HepG2 (cell line): Measurements from ENCODE around the gene DNAAF1. TPM values are rescaled to one million over a fixed set of nuclear protein-coding genes. Genes with fewer than 3 reads are reported as not detected.
A peak's percentile ranks its signal among the peaks of the same experiment; 100 is the strongest.

Experiments
- CHD4 ChIP-seq: fragments of 200-600 bp; sonication (generic); IDR thresholded peaks from 2 replicates; pipeline ENCODE4 v1.7.0; 2017; ENCODE audit warnings: mild to moderate bottlenecking, low read length, borderline replicate concordance
- DPF2 ChIP-seq: sonication (generic); formaldehyde crosslinking; IDR thresholded peaks from 2 replicates; pipeline ENCODE4 v1.4.0; 2020; ENCODE audit warnings: mild to moderate bottlenecking, low read depth, missing genetic modification reagents, borderline replicate concordance
- ELK4 ChIP-seq: sonication (generic); formaldehyde crosslinking; IDR thresholded peaks from 2 replicates; pipeline ENCODE4 v1.9.0; 2021; ENCODE audit warnings: missing genetic modification reagents, borderline replicate concordance
- FOXO1 ChIP-seq: sonication (generic); formaldehyde crosslinking; IDR thresholded peaks from 2 replicates; pipeline ENCODE4 v1.4.0; 2020; ENCODE audit warnings: missing genetic modification reagents
- FUBP1 ChIP-seq: sonication (generic); formaldehyde crosslinking; IDR thresholded peaks from 2 replicates; pipeline ENCODE4 v1.5.1; 2020; ENCODE audit warnings: missing genetic modification reagents, mild to moderate bottlenecking, borderline replicate concordance
- HMGA1 ChIP-seq: sonication (generic); formaldehyde crosslinking; conservative IDR thresholded peaks from 2 replicates; pipeline ENCODE4 v1.4.0; 2020; ENCODE audit warnings: missing genetic modification reagents
- HNF1A ChIP-seq, 2 experiments: sonication (generic) in 1 of 2; formaldehyde crosslinking in 1 of 2; IDR thresholded peaks; 2 replicates each; pipeline versions ENCODE4 v1.4.0 to v1.6.1; 2016 to 2020; ENCODE audit warnings: borderline replicate concordance in 1 of 2, low read depth in 1 of 2, mild to moderate bottlenecking in 1 of 2, missing genetic modification reagents in 1 of 2
- KDM2A ChIP-seq: sonication (generic); formaldehyde crosslinking; IDR thresholded peaks from 2 replicates; pipeline ENCODE4 v1.4.0; 2020; ENCODE audit warnings: low read depth, missing genetic modification reagents, borderline replicate concordance
- NONO ChIP-seq, 2 experiments: fragments of 450-650 bp in 1 of 2; sonication (generic) in 1 of 2; formaldehyde crosslinking in 1 of 2; IDR thresholded peaks in 1 of 2; conservative IDR thresholded peaks in 1 of 2; 2 replicates each; pipeline versions ENCODE4 v1.6.1 to v1.8.0; 2017 to 2022; ENCODE audit warnings: mild to moderate bottlenecking in 1 of 2, missing genetic modification reagents in 1 of 2, moderate library complexity in 1 of 2
- PAF1 ChIP-seq: IDR thresholded peaks from 2 replicates; pipeline ENCODE4 v1.6.1; 2016; ENCODE audit warnings: missing genetic modification reagents, missing compliant biosample characterization
- ZBTB2 ChIP-seq: sonication (generic); formaldehyde crosslinking; IDR thresholded peaks from 2 replicates; pipeline ENCODE4 v1.8.0; 2022; ENCODE audit warnings: low read depth, missing genetic modification reagents
- ZFYVE20 ChIP-seq: sonication (generic); formaldehyde crosslinking; IDR thresholded peaks from 2 replicates; pipeline ENCODE4 v1.8.0; 2023; ENCODE audit warnings: low read depth, mild to moderate bottlenecking, moderate library complexity, missing genetic modification reagents, borderline replicate concordance
- ZNF253 ChIP-seq: sonication (generic); formaldehyde crosslinking; IDR thresholded peaks from 2 replicates; pipeline ENCODE4 v1.8.0; 2022; ENCODE audit warnings: mild to moderate bottlenecking, missing genetic modification reagents, borderline replicate concordance
- ZNF263 ChIP-seq: sonication (generic); formaldehyde crosslinking; IDR thresholded peaks from 2 replicates; pipeline ENCODE4 v1.4.0; 2020; ENCODE audit warnings: missing genetic modification reagents
- ZNF333 ChIP-seq: sonication (generic); formaldehyde crosslinking; IDR thresholded peaks from 2 replicates; pipeline ENCODE4 v1.4.0; 2020; ENCODE audit warnings: mild to moderate bottlenecking, missing genetic modification reagents, borderline replicate concordance
- ZNF468 ChIP-seq: sonication (generic); formaldehyde crosslinking; IDR thresholded peaks from 2 replicates; pipeline ENCODE4 v1.8.0; 2022; ENCODE audit warnings: mild to moderate bottlenecking, moderate library complexity, missing genetic modification reagents
- ZNF644 ChIP-seq: IDR thresholded peaks from 2 replicates; pipeline ENCODE4 v1.6.1; 2016; ENCODE audit warnings: low read depth
- polyA plus RNA-seq, 8 experiments: library from polyadenylated mRNA; depleted of rRNA in 3 of 8; stranded (reverse) in 7 of 8; unstranded in 1 of 8; fragments of >200 nt; fragmentation: Illumina TruSeq in 4 of 8; extraction: Trizol in 4 of 8; gene quantifications; 2 replicates each; pipeline versions ENCODE4 v1.2.1 to v1.2.3, GENCODE V29; 2011 to 2016; ENCODE audit warnings: low read depth in 4 of 8, missing spikeins in 1 of 8, mixed read lengths in 1 of 8; ENCODE audit not compliant: insufficient read depth in 1 of 8
- total RNA-seq, 5 experiments: library from RNA; depleted of rRNA; stranded (reverse); fragments of >200 nt; fragmentation: Illumina TruSeq; extraction: Trizol; gene quantifications; 2 replicates each; pipeline ENCODE4 v1.2.3, GENCODE V29; 2016; ENCODE audit warnings: low read depth in 1 of 5

DNAAF1 gene
- total and polyA plus RNA-seq, 2 of the 13 experiments (the other 11 are each of a cell fraction or from before 2014, with no cell fraction given), result 0.04 TPM; not detected in 1

- TF ChIP-seq HMGA1, result no peak
- TF ChIP-seq FUBP1 (CRISPR knock-in tag), result no peak; the same call in 1 of the 2 replicates
- 0 out of 2 replicates have a peak, but pooled peaks have one; percentile 27 for TF ChIP-seq ZNF644 (CRISPR knock-in tag)
- TF ChIP-seq ZNF263 (CRISPR knock-in tag), result 0 out of 2 replicates have a peak, but pooled peaks have one; percentile 8
- no peak for TF ChIP-seq DPF2 (CRISPR knock-in tag)
- TF ChIP-seq ZNF333 (CRISPR knock-in tag), result peak; percentile 83; the same call in 1 of the 2 replicates
- TF ChIP-seq PAF1 (CRISPR knock-in tag), result no peak
- TF ChIP-seq ZFYVE20 (CRISPR knock-in tag), result no peak
- TF ChIP-seq ZBTB2, result peak; percentile 98
- no peak for TF ChIP-seq ELK4 (CRISPR knock-in tag)
- no peak for TF ChIP-seq HNF1A (IDR thresholded peaks at IDR 0.05; ENCODE audit: low read depth)
- TF ChIP-seq HNF1A (CRISPR knock-in tag; IDR thresholded peaks at IDR 0.05; ENCODE audit: borderline replicate concordance), result no peak
- no peak for TF ChIP-seq CHD4
- peak; percentile 94 for TF ChIP-seq KDM2A (CRISPR knock-in tag)
- no peak for TF ChIP-seq ZNF253 (CRISPR knock-in tag)
- TF ChIP-seq ZNF468, result no peak
- no peak for TF ChIP-seq NONO (IDR thresholded peaks at IDR 0.05)
- TF ChIP-seq NONO (CRISPR knock-in tag; conservative IDR thresholded peaks at IDR 0.05), result peak; percentile 96
- peak; percentile 92 for TF ChIP-seq FOXO1 (CRISPR knock-in tag)
Measured at GRCh38 chr16:84116720-84117493, 28.2 kb upstream of the DNAAF1 start, which contains the start of gene MBTPS1 (continued).
